Measurements from ENCODE around the gene ZNHIT3.

Gene ZNHIT3

GRCh38 chr17:36511216-36511615, 24.7 kb downstream of the ZNHIT3 start:
- no peak overlapping the region for H3K9ac ChIP-seq (ENCODE audit: low read depth, low read length, poor library complexity, severe bottlenecking)
- H4K20me1 ChIP-seq (ENCODE audit: insufficient read depth, low read length, poor library complexity, severe bottlenecking), result no peaks in the 10 kb centered on the region
- no peaks in the 10 kb centered on the region for H3K9me3 ChIP-seq (ENCODE audit: insufficient read depth, low read depth, low read length)
- H3K4me1 ChIP-seq (ENCODE audit: insufficient read depth, low read length, poor library complexity, severe bottlenecking), result no peaks in the 10 kb centered on the region
- H2AFZ ChIP-seq (ENCODE audit: low read length), result no peak overlapping the region
- H3K27me3 ChIP-seq (ENCODE audit: insufficient read depth, low read length, poor library complexity, severe bottlenecking), result no peaks in the 10 kb centered on the region
- H3K4me3 ChIP-seq (ENCODE audit: low read length, poor library complexity, severe bottlenecking), result no peak overlapping the region
- H3F3A ChIP-seq (ENCODE audit: low read depth), result no peaks in the 10 kb centered on the region
- H3K4me2 ChIP-seq (ENCODE audit: low read depth, low read length, poor library complexity, severe bottlenecking), result no peak overlapping the region
- no peaks in the 10 kb centered on the region for H3K9me2 ChIP-seq (replicated peaks; ENCODE audit: low read depth, low read length)
- TF ChIP-seq CTCF (conservative IDR thresholded peaks at IDR 0.05; ENCODE audit: low read length), result no peak
- no peak for TF ChIP-seq EZH2phosphoT487 (IDR thresholded peaks at IDR 0.05; ENCODE audit: borderline replicate concordance)
- H3K79me2 ChIP-seq (ENCODE audit: insufficient read depth, low read length), result no peaks in the 10 kb centered on the region
- peaks cover 64% of the 10 kb centered on the region; the same call in 1 of the 2 replicates for H3K36me3 ChIP-seq (ENCODE audit: insufficient read depth, low read length)

DNA sequence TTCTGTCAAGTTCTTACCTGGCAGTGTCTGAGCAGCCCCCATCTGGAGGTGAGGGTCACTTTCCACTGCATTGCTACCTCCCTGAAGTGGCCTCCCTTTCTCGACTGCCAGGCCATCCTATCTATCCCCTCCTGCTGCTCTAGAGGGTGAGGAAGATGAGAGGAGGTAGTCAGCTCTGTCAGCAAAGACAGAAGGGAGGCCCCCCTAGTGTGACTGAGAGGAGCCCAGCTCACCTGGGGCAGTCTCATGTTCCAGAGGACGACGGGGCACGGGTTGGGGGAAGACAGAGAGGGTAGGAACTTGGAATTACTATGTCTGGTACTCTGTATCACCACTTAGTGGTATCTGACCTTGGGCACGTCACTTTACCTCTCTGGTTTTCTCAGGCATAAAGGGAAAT, 26.2 kb downstream of the ZNHIT3 start:
- Histone ChIP-seq H3K4me3 (ENCODE audit: low read length, poor library complexity, severe bottlenecking) (no peak overlapping the region), H3K9me2 (replicated peaks; ENCODE audit: low read depth, low read length) (no peaks in the 10 kb centered on the region), H3K9ac (ENCODE audit: low read depth, low read length, poor library complexity, severe bottlenecking) (no peak overlapping the region), H3K4me2 (ENCODE audit: low read depth, low read length, poor library complexity, severe bottlenecking) (no peak overlapping the region), H2AFZ (ENCODE audit: low read length) (no peak overlapping the region), H3K79me2 (ENCODE audit: insufficient read depth, low read length) (no peaks in the 10 kb centered on the region), H4K20me1 (ENCODE audit: insufficient read depth, low read length, poor library complexity, severe bottlenecking) (no peaks in the 10 kb centered on the region), H3K9me3 (ENCODE audit: insufficient read depth, low read depth, low read length) (no peaks in the 10 kb centered on the region), H3K4me1 (ENCODE audit: insufficient read depth, low read length, poor library complexity, severe bottlenecking) (no peaks in the 10 kb centered on the region), H3K36me3 (ENCODE audit: insufficient read depth, low read length) (peaks cover 60% of the 10 kb centered on the region; the same call in 1 of the 2 replicates), H3K27me3 (ENCODE audit: insufficient read depth, low read length, poor library complexity, severe bottlenecking) (no peaks in the 10 kb centered on the region), H3F3A (ENCODE audit: low read depth) (no peaks in the 10 kb centered on the region)
- no peak for TF ChIP-seq CTCF (conservative IDR thresholded peaks at IDR 0.05; ENCODE audit: low read length)

- peaks cover 57% of the 10 kb centered on the region for H3K36me3 ChIP-seq (ENCODE audit: insufficient read depth, low read length)
Observed at GRCh38 chr17:36514856-36515255, 28.4 kb downstream of the ZNHIT3 start.

More at GRCh38 chr17:36514856-36515255, 28.4 kb downstream of the ZNHIT3 start:
- TF ChIP-seq EZH2phosphoT487 (IDR thresholded peaks at IDR 0.05; ENCODE audit: borderline replicate concordance) (no peak), CTCF (conservative IDR thresholded peaks at IDR 0.05; ENCODE audit: low read length) (no peak)
- H3K27me3 ChIP-seq (ENCODE audit: insufficient read depth, low read length, poor library complexity, severe bottlenecking), result no peaks in the 10 kb centered on the region
- H2AFZ ChIP-seq (ENCODE audit: low read length), result no peak overlapping the region
- H3K9ac ChIP-seq (ENCODE audit: low read depth, low read length, poor library complexity, severe bottlenecking), result no peak overlapping the region
- H3K4me3 ChIP-seq (ENCODE audit: low read length, poor library complexity, severe bottlenecking), result no peak overlapping the region
- no peaks in the 10 kb centered on the region for H3K9me3 ChIP-seq (ENCODE audit: insufficient read depth, low read depth, low read length)
- no peaks in the 10 kb centered on the region for H3K4me1 ChIP-seq (ENCODE audit: insufficient read depth, low read length, poor library complexity, severe bottlenecking)
- no peaks in the 10 kb centered on the region for H3K79me2 ChIP-seq (ENCODE audit: insufficient read depth, low read length)
- no peaks in the 10 kb centered on the region for H3F3A ChIP-seq (ENCODE audit: low read depth)
- no peaks in the 10 kb centered on the region for H4K20me1 ChIP-seq (ENCODE audit: insufficient read depth, low read length, poor library complexity, severe bottlenecking)
- no peak overlapping the region for H3K4me2 ChIP-seq (ENCODE audit: low read depth, low read length, poor library complexity, severe bottlenecking)
- no peaks in the 10 kb centered on the region for H3K9me2 ChIP-seq (replicated peaks; ENCODE audit: low read depth, low read length)
